Neuronal stem cell (in vitro differentiated cells): Measurements from ENCODE around the gene IRF3.

Experiments used
- DNase-seq: peaks from one replicate; pipeline ENCODE4 v3.0.0-alpha.2; 2013; ENCODE audit warnings: low spot score
- H2AFZ ChIP-seq: one replicate; pipeline ENCODE4 v1.6.1; 2013; ENCODE audit warnings: mild to moderate bottlenecking, low read length, inconsistent platforms
- H2AK5ac ChIP-seq: 2 replicates; pipeline ENCODE4 v1.6.1; 2013; ENCODE audit warnings: low read depth, mild to moderate bottlenecking, inconsistent platforms, low read length, moderate library complexity, mixed read lengths
- H2BK120ac ChIP-seq: 2 replicates; pipeline ENCODE4 v1.6.1; 2013; ENCODE audit warnings: low read depth, mild to moderate bottlenecking, inconsistent platforms, low read length, moderate library complexity, mixed read lengths
- H2BK12ac ChIP-seq: one replicate; pipeline ENCODE4 v1.6.1; 2013; ENCODE audit warnings: low read length, inconsistent platforms
- H2BK15ac ChIP-seq: 2 replicates; pipeline ENCODE4 v1.6.1; 2013; ENCODE audit warnings: mild to moderate bottlenecking, low read length, inconsistent platforms, mixed read lengths
- H2BK5ac ChIP-seq: one replicate; pipeline ENCODE4 v1.6.1; 2013; ENCODE audit warnings: inconsistent platforms, mild to moderate bottlenecking, low read length, moderate library complexity
- H3K14ac ChIP-seq: one replicate; pipeline ENCODE4 v1.6.1; 2013; ENCODE audit warnings: low read length, inconsistent platforms
- H3K18ac ChIP-seq: 2 replicates; pipeline ENCODE4 v1.6.1; 2013; ENCODE audit warnings: low read length, inconsistent platforms
- H3K23ac ChIP-seq: 2 replicates; pipeline ENCODE4 v1.6.1; 2013; ENCODE audit warnings: low read depth, mild to moderate bottlenecking, mixed read lengths, low read length, inconsistent platforms; ENCODE audit not compliant: poor library complexity
- H3K27ac ChIP-seq: replicated peaks from 3 replicates; pipeline ENCODE4 v1.5.1; 2013; ENCODE audit warnings: low read length, inconsistent platforms
- H3K27me3 ChIP-seq, 3 experiments: 2 replicates each; pipeline ENCODE4 v1.6.1; 2013; ENCODE audit warnings: low read length in 3 of 3, mild to moderate bottlenecking in 2 of 3, inconsistent platforms in 1 of 3, low read depth in 1 of 3, mixed read lengths in 1 of 3, moderate library complexity in 1 of 3; ENCODE audit not compliant: control insufficient read depth in 3 of 3, insufficient read depth in 3 of 3
- H3K36me3 ChIP-seq, 2 donors: replicated peaks in 1 of 2; 2 replicates each; pipeline ENCODE4 v1.6.1; 2013; ENCODE audit warnings: low read length in 2 of 2; ENCODE audit not compliant: control insufficient read depth in 2 of 2, insufficient read depth in 2 of 2
- H3K4ac ChIP-seq: 2 replicates; pipeline ENCODE4 v1.6.1; 2013; ENCODE audit warnings: inconsistent platforms, mild to moderate bottlenecking, low read length, moderate library complexity
- H3K4me1 ChIP-seq, 2 donors: 1 replicate in 1 of 2; 2 replicates in 1 of 2; pipeline ENCODE4 v1.6.1; 2013; ENCODE audit warnings: low read length in 2 of 2, low read depth in 1 of 2; ENCODE audit not compliant: control insufficient read depth in 2 of 2, insufficient read depth in 1 of 2
- H3K4me2 ChIP-seq: one replicate; pipeline ENCODE4 v1.6.1; 2013; ENCODE audit warnings: mild to moderate bottlenecking, low read length, inconsistent platforms; ENCODE audit not compliant: insufficient read depth, poor library complexity, severe bottlenecking
- H3K4me3 ChIP-seq, 2 donors: 2 replicates each; pipeline ENCODE4 v1.5.1; 2013; ENCODE audit warnings: low read length in 2 of 2, mild to moderate bottlenecking in 2 of 2, inconsistent platforms in 1 of 2, moderate library complexity in 1 of 2
- H3K79me1 ChIP-seq: one replicate; pipeline ENCODE4 v1.6.1; 2013; ENCODE audit warnings: low read depth, mild to moderate bottlenecking, inconsistent platforms, low read length, moderate library complexity
- H3K9ac ChIP-seq: one replicate; pipeline ENCODE4 v1.6.1; 2013; ENCODE audit warnings: mild to moderate bottlenecking, low read depth, low read length, inconsistent platforms; ENCODE audit not compliant: poor library complexity
- H3K9me3 ChIP-seq, 2 donors: replicated peaks in 1 of 2; 2 replicates each; pipeline versions ENCODE3 to v1.6.1; 2013; ENCODE audit warnings: low read length in 2 of 2, mild to moderate bottlenecking in 2 of 2, inconsistent platforms in 1 of 2, low read depth in 1 of 2, mixed read lengths in 1 of 2, moderate library complexity in 1 of 2; ENCODE audit not compliant: control insufficient read depth in 2 of 2, insufficient read depth in 1 of 2
- H4K8ac ChIP-seq: one replicate; pipeline ENCODE4 v1.6.1; 2013; ENCODE audit warnings: low read depth, mild to moderate bottlenecking, inconsistent platforms, low read length, moderate library complexity
- H4K91ac ChIP-seq: one replicate; pipeline ENCODE4 v1.6.1; 2013; ENCODE audit warnings: low read length, low read depth, mild to moderate bottlenecking, inconsistent platforms; ENCODE audit not compliant: poor library complexity
- WGBS, 2 donors: extraction: QIAGEN DNeasy Blood & Tissue Kit; methylation state at CpG; one replicate each; pipeline ENCODE4 v1.1.7; 2013; ENCODE audit warnings: missing lambda C conversion rate in 2 of 2, mixed read lengths in 1 of 2; ENCODE audit not compliant: insufficient read length in 2 of 2, insufficient replicate concordance in 1 of 2; ENCODE audit errors: extremely low coverage in 2 of 2; 5-methylcytosine and 5-hydroxymethylcytosine counted together

Gene IRF3

GRCh38 chr19:49631610-49632192 is 34.0 kb downstream of the IRF3 start:
- no CpG with 5 or more reads among the region's 19 CpGs for WGBS, 2 donors
- Histone ChIP-seq H3K4me1 (peaks cover 9 to 10% of the 10 kb centered on the region in 2 donors), H2AK5ac (no peak overlapping the region), H3K4me3 (no peak overlapping the region), H3K18ac (no peak overlapping the region), H3K23ac (no peak overlapping the region), H3K36me3 (peaks cover 8 to 36% of the 10 kb centered on the region in 2 donors), H4K8ac (no peak overlapping the region), H2AFZ (no peak overlapping the region), H2BK15ac (no peak overlapping the region), H3K9me3 (no peaks in the 10 kb centered on the region), H3K14ac (no peak overlapping the region), H2BK12ac (no peak overlapping the region), H3K27ac (no peak overlapping the region), H3K27me3 (no peaks in the 10 kb centered on the region), H3K9ac (no peak overlapping the region), H2BK120ac (no peak overlapping the region), H2BK5ac (no peak overlapping the region), H3K4ac (no peak overlapping the region), H3K4me2 (no peak overlapping the region), H4K91ac (no peak overlapping the region), H3K79me1 (no peaks in the 10 kb centered on the region)
- no peak for DNase-seq

- Histone ChIP-seq H2AFZ (no peak overlapping the region), H4K8ac (no peak overlapping the region), H2BK120ac (no peak overlapping the region), H3K79me1 (no peaks in the 10 kb centered on the region), H3K4me1 (peaks cover 3 to 5% of the 10 kb centered on the region in 2 donors), H3K18ac (no peak overlapping the region), H3K27ac (no peak overlapping the region), H3K9me3 (no peaks in the 10 kb centered on the region), H2BK12ac (no peak overlapping the region), H2AK5ac (no peak overlapping the region), H3K4me2 (no peak overlapping the region), H3K9ac (no peak overlapping the region), H3K14ac (no peak overlapping the region), H4K91ac (no peak overlapping the region), H3K4ac (no peak overlapping the region), H3K36me3 (peaks cover 10 to 42% of the 10 kb centered on the region in 2 donors), H3K27me3 (no peaks in the 10 kb centered on the region), H3K4me3 (peak overlapping the region in 1 of 2 donors; percentile 32), H2BK5ac (no peak overlapping the region), H2BK15ac (no peak overlapping the region), H3K23ac (peak overlapping the region; percentile 65)
- DNase-seq, result no peak
- WGBS, 2 donors, result no CpG with 5 or more reads among the region's 9 CpGs
Measured at GRCh38 chr19:49631014-49631588, 34.6 kb downstream of the IRF3 start.

- Histone ChIP-seq H3K79me1 (no peaks in the 10 kb centered on the region), H3K9me3 (no peaks in the 10 kb centered on the region), H3K27ac (no peak overlapping the region), H4K91ac (no peak overlapping the region), H3K18ac (no peak overlapping the region), H3K4ac (no peak overlapping the region), H3K9ac (no peak overlapping the region), H3K23ac (no peak overlapping the region), H3K27me3 (no peaks in the 10 kb centered on the region), H2BK15ac (no peak overlapping the region), H2BK12ac (no peak overlapping the region), H3K4me3 (no peak overlapping the region), H3K4me1 (no peaks in the 10 kb centered on the region), H4K8ac (no peak overlapping the region), H2BK5ac (no peak overlapping the region), H2BK120ac (no peak overlapping the region), H3K36me3 (peaks cover 15 to 55% of the 10 kb centered on the region in 2 donors), H3K14ac (no peak overlapping the region), H2AFZ (no peak overlapping the region), H2AK5ac (no peak overlapping the region), H3K4me2 (no peak overlapping the region)
- no CpG with 5 or more reads among the region's 9 CpGs for WGBS, 2 donors
- no peak for DNase-seq
Measured at GRCh38 chr19:49629659-49630058, 36.0 kb downstream of the IRF3 start.

- no peak overlapping the region for H2BK12ac ChIP-seq
- no peak overlapping the region for H3K4me3 ChIP-seq
- no peak overlapping the region for H2BK120ac ChIP-seq
- H2BK5ac ChIP-seq, result no peak overlapping the region
- H3K4me1 ChIP-seq, result no peaks in the 10 kb centered on the region
- H2AFZ ChIP-seq, result no peak overlapping the region
- H3K18ac ChIP-seq, result no peak overlapping the region
- no peak overlapping the region for H2AK5ac ChIP-seq
- peaks cover 4% of the 10 kb centered on the region for H3K79me1 ChIP-seq
- H4K91ac ChIP-seq, result no peak overlapping the region
- H4K8ac ChIP-seq, result no peak overlapping the region
- H3K4ac ChIP-seq, result no peak overlapping the region
- no peaks in the 10 kb centered on the region for H3K27me3 ChIP-seq
- H3K4me2 ChIP-seq, result no peak overlapping the region
- whole genome bisulfite sequencing, 2 donors, result no CpG with 5 or more reads among the region's 11 CpGs
- no peaks in the 10 kb centered on the region for H3K9me3 ChIP-seq
- no peak overlapping the region for H3K14ac ChIP-seq
- H3K9ac ChIP-seq, result no peak overlapping the region
- no peak for DNase-seq
- no peak overlapping the region for H3K23ac ChIP-seq
- no peak overlapping the region for H2BK15ac ChIP-seq
- H3K27ac ChIP-seq, result no peak overlapping the region
- peaks cover 25 to 77% of the 10 kb centered on the region in 2 donors for H3K36me3 ChIP-seq
Measured at GRCh38 chr19:49626226-49626625, 39.4 kb downstream of the IRF3 start.
